ENCODE data around the gene UBN1. TPM values are rescaled to one million over a fixed set of nuclear protein-coding genes. Genes with fewer than 3 reads are reported as not detected.

UBN1 gene
- total and polyA plus RNA-seq, 2 of the 13 experiments (the other 11 are each of a cell fraction or from before 2014, with no cell fraction given), result 10.6 to 23.5 TPM

DNA sequence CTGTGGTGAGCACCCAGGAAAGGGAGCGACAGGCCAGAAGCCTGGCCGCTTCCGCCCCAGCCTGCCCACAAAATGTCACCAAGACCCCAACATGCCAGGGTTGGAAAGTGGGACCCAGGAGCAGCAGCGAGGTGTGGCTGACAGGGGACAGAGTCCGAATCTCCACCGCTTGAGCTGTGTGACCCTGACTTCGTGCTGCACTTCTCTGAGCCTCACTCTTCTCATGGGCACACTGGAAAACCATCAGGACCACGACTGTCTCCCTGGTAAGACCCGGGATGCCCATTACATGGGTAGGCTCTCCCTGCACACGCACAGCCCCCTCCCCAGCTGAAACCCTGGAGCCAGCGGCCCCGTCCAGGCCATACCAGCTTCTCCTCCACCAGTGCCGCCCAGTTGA is 54.8 kb downstream of the UBN1 start:
- no peaks in the 10 kb centered on the region for H3K27me3 ChIP-seq (ENCODE audit: control insufficient read depth in 1 of 2, insufficient read depth in 2 of 2, low read length in 2 of 2)
- DNase-seq (ENCODE audit: low spot score) (no peak), ATAC-seq (no peak), FAIRE-seq (no peak)
- H3K4me3 ChIP-seq (replicated peaks in 1 of 3; ENCODE audit: insufficient read depth in 1 of 3, low read depth in 2 of 3, low read length in 3 of 3), result no peak overlapping the region
- no peak for TF ChIP-seq HNRNPLL (IDR thresholded peaks at IDR 0.05; ENCODE audit: low read depth, low read length, poor library complexity, severe bottlenecking)
- no peak for TF ChIP-seq ZNF75D (CRISPR knock-in tag; IDR thresholded peaks at IDR 0.05; ENCODE audit: borderline replicate concordance)
- no peak for TF ChIP-seq ZNF549 (CRISPR knock-in tag; IDR thresholded peaks at IDR 0.05)
- TF ChIP-seq TGIF2 (CRISPR knock-in tag; IDR thresholded peaks at IDR 0.05), result no peak
- no peak for TF ChIP-seq HOXA7 (CRISPR knock-in tag; IDR thresholded peaks at IDR 0.05)
- no peak for TF ChIP-seq SIN3B (IDR thresholded peaks at IDR 0.05; ENCODE audit: low read length)
- peak; percentile 95 for TF ChIP-seq ZNF768 (CRISPR knock-in tag; IDR thresholded peaks at IDR 0.05)
- H2AFZ ChIP-seq (ENCODE audit: low read length), result no peak overlapping the region
- H3K4me1 ChIP-seq (ENCODE audit: insufficient read depth, low read length), result peaks cover 17% of the 10 kb centered on the region
- intact Hi-C loops (cut with micrococcal nuclease; ENCODE audit: unreplicated experiment), result no loop called here
- H3K79me2 ChIP-seq (ENCODE audit: insufficient read depth, low read length), result no peaks in the 10 kb centered on the region
- in situ Hi-C loops (cut with HindIII; ENCODE audit: extremely low pct_ligation_motif_present, low pct_unique_long_range_greater_than_20kb), result loop anchor here (5.0 kb wide), 1 partner anchor 60 kb away; no protein-coding TSS in a partner anchor
- H3K9ac ChIP-seq (ENCODE audit: insufficient read depth, low read depth, low read length), result no peak overlapping the region
- H4K20me1 ChIP-seq (ENCODE audit: insufficient read depth, low read length), result no peaks in the 10 kb centered on the region
- POLR2A ChIA-PET, result no interaction called here
- CTCF ChIA-PET (ENCODE audit: low intra/inter-chr PET ratio, low total read pairs), result no interaction called here
- H3K36me3 ChIP-seq (replicated peaks in 1 of 2; ENCODE audit: control insufficient read depth in 1 of 2, insufficient read depth in 2 of 2, low read length in 2 of 2), result no peaks in the 10 kb centered on the region; a peak in 1 of 5 replicates
- H3K4me2 ChIP-seq (ENCODE audit: low read depth, low read length), result no peak overlapping the region
- H3K27ac ChIP-seq (ENCODE audit: extremely low read length, insufficient read depth, low read length), result no peak overlapping the region
- no TSS peak for BruUV-seq (replicated peaks)
- H3K9me3 ChIP-seq (ENCODE audit: low read length), result no peaks in the 10 kb centered on the region
- WGBS (ENCODE audit: low lambda C conversion rate), result 94% methylated on average over 10 of the region's 13 CpGs

DNA sequence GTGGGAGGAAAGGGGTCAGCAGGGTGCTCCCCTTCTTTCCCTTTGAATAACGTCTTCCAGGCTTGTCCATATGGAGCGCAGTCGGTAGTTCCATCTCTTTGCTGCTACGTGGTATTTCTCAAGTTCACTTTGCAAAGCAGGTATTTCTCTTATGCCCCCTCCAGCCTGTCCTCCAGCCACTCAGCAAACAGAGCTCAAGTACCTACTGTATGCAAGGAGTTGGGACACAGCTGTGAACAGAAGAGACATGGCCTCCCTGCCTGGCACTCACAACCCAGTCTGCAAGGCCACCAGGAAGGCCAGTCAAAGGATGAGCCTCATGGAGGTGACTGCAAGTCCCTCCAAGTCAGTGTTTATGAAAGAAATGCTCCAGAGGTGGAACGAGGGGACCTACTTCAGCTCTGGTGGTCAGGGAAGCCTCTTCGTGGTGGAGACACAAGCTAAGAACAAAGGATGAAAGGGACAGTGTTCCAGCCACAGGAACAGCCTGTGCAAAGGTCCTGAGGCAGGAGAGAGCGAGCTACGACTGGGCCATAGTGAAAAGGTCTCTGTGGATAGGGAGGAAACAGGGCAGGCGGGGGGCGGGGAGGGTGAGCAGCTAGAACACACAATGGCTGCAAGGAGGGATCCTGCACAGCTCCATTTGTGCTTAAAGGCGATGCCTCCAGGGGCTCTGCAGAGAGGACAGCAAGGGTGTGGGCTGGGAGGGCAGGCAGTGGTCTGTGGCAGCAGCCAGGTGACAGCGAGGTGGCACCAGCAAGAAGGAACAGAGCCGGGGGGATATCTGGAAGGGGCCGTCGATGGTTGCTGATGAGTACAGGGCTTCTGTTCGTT is 57.0 kb downstream of the UBN1 start:
- ChIA-PET CTCF (ENCODE audit: low intra/inter-chr PET ratio, low total read pairs) (no interaction called here), POLR2A (no interaction called here)
- no peak for FAIRE-seq
- Histone ChIP-seq H3K9ac (ENCODE audit: insufficient read depth, low read depth, low read length) (no peak overlapping the region), H4K20me1 (ENCODE audit: insufficient read depth, low read length) (no peaks in the 10 kb centered on the region), H3K79me2 (ENCODE audit: insufficient read depth, low read length) (no peaks in the 10 kb centered on the region), H3K9me3 (ENCODE audit: low read length) (no peaks in the 10 kb centered on the region), H3K27ac (ENCODE audit: extremely low read length, insufficient read depth, low read length) (no peak overlapping the region), H3K4me2 (ENCODE audit: low read depth, low read length) (no peak overlapping the region), H2AFZ (ENCODE audit: low read length) (no peak overlapping the region), H3K4me1 (ENCODE audit: insufficient read depth, low read length) (peaks cover 28% of the 10 kb centered on the region), H3K4me3 (replicated peaks in 1 of 3; ENCODE audit: insufficient read depth in 1 of 3, low read depth in 2 of 3, low read length in 3 of 3) (no peak overlapping the region), H3K27me3 (ENCODE audit: control insufficient read depth in 1 of 2, insufficient read depth in 2 of 2, low read length in 2 of 2) (no peaks in the 10 kb centered on the region), H3K36me3 (replicated peaks in 1 of 2; ENCODE audit: control insufficient read depth in 1 of 2, insufficient read depth in 2 of 2, low read length in 2 of 2) (no peaks in the 10 kb centered on the region; a peak in 1 of 5 replicates)
- WGBS (ENCODE audit: low lambda C conversion rate), result 77% methylated on average over 16 of the region's 16 CpGs
- in situ Hi-C loops (cut with HindIII; ENCODE audit: extremely low pct_ligation_motif_present, low pct_unique_long_range_greater_than_20kb) (loop anchor here (5.0 kb wide), 1 partner anchor 58 kb away; no protein-coding TSS in a partner anchor), intact Hi-C loops (cut with micrococcal nuclease; ENCODE audit: unreplicated experiment) (no loop called here)
- no peak for DNase-seq (ENCODE audit: low spot score)
- no TSS peak for BruUV-seq (replicated peaks)
- ATAC-seq, result no peak
- TF ChIP-seq MAFG (CRISPR knock-in tag; IDR thresholded peaks at IDR 0.05), result no peak
- TF ChIP-seq, protein P1, sequence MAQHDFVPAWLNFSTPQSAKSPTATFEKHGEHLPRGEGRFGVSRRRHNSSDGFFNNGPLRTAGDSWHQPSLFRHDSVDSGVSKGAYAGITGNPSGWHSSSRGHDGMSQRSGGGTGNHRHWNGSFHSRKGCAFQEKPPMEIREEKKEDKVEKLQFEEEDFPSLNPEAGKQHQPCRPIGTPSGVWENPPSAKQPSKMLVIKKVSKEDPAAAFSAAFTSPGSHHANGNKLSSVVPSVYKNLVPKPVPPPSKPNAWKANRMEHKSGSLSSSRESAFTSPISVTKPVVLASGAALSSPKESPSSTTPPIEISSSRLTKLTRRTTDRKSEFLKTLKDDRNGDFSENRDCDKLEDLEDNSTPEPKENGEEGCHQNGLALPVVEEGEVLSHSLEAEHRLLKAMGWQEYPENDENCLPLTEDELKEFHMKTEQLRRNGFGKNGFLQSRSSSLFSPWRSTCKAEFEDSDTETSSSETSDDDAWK (CRISPR knock-in tag; IDR thresholded peaks at IDR 0.05), result no peak
- TF ChIP-seq ZNF772 (CRISPR knock-in tag; IDR thresholded peaks at IDR 0.05), result no peak
- TF ChIP-seq TEAD2 (CRISPR knock-in tag; IDR thresholded peaks at IDR 0.05), result no peak
- peak; percentile 78 for TF ChIP-seq ZMYM3 (CRISPR knock-in tag; IDR thresholded peaks at IDR 0.05)
- TF ChIP-seq, protein P2, sequence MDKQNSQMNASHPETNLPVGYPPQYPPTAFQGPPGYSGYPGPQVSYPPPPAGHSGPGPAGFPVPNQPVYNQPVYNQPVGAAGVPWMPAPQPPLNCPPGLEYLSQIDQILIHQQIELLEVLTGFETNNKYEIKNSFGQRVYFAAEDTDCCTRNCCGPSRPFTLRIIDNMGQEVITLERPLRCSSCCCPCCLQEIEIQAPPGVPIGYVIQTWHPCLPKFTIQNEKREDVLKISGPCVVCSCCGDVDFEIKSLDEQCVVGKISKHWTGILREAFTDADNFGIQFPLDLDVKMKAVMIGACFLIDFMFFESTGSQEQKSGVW (CRISPR knock-in tag; IDR thresholded peaks at IDR 0.05; ENCODE audit: borderline replicate concordance), result no peak

Measured in HepG2 (cell line).